SK-N-MC (cell line): Measurements from ENCODE around the gene DIO2.

Source experiments
- EZH2 ChIP-seq: fragments of 200-600 bp; sonication (generic); IDR thresholded peaks from one replicate; pipeline ENCODE4 v1.6.1; 2017; ENCODE audit warnings: antibody characterized with exemption
- FOXP2 ChIP-seq: optimal IDR thresholded peaks from 2 replicates; pipeline ENCODE3; 2011; ENCODE audit warnings: mild to moderate bottlenecking, moderate library complexity; ENCODE audit not compliant: insufficient read depth; ENCODE audit errors: extremely low read length, control extremely low read depth
- POLR2AphosphoS5 ChIP-seq: IDR thresholded peaks from 2 replicates; pipeline ENCODE4 v1.6.1; 2012; ENCODE audit warnings: mild to moderate bottlenecking, low read depth, low read length, borderline replicate concordance

- TF ChIP-seq EZH2 (no peak), POLR2AphosphoS5 (no peak), FOXP2 (no peak)
These were observed 2.3 kb upstream of the DIO2 start for GRCh38 chr14:80213602-80214001.
